Large intestine (tissue), 3 donors: ENCODE data around the gene TBC1D17. TPM values are rescaled to one million over a fixed set of nuclear protein-coding genes. Genes with fewer than 3 reads are reported as not detected.
A peak's percentile ranks its signal among the peaks of the same experiment; 100 is the strongest.

Experiments
- DNase-seq, 2 donors: peaks; one replicate each; pipeline versions ENCODE4 v3.0.0 to v3.0.0-alpha.2; 2013
- H3K27ac ChIP-seq: one replicate; pipeline ENCODE4 v1.5.1; 2013; ENCODE audit warnings: low read length
- H3K27me3 ChIP-seq: 2 replicates; pipeline ENCODE4 v1.6.1; 2013; ENCODE audit warnings: low read length; ENCODE audit not compliant: control insufficient read depth, insufficient read depth
- H3K36me3 ChIP-seq: 2 replicates; pipeline ENCODE4 v1.6.1; 2013; ENCODE audit warnings: low read length; ENCODE audit not compliant: control insufficient read depth, insufficient read depth
- H3K4me1 ChIP-seq: one replicate; pipeline ENCODE4 v1.6.1; 2013; ENCODE audit warnings: low read length; ENCODE audit not compliant: control insufficient read depth, insufficient read depth
- H3K4me3 ChIP-seq: one replicate; pipeline ENCODE4 v1.5.1; 2013; ENCODE audit warnings: low read length
- H3K9me3 ChIP-seq: one replicate; pipeline ENCODE4 v1.6.1; 2013; ENCODE audit warnings: mild to moderate bottlenecking, low read depth, low read length, moderate library complexity; ENCODE audit not compliant: control insufficient read depth
- WGBS: methylation state at CpG from one replicate; pipeline ENCODE4 v1.1.5; 2013; ENCODE audit warnings: low lambda C conversion rate; ENCODE audit not compliant: insufficient coverage; 5-methylcytosine and 5-hydroxymethylcytosine counted together
- polyA plus RNA-seq: library from polyadenylated mRNA; unstranded; fragments of 120-200 nt; gene quantifications from one replicate; pipeline ENCODE4 v1.2.1, GENCODE V29; 2013

The TBC1D17 gene
- polyA plus RNA-seq, 1 donor, result 31.6 TPM

DNA sequence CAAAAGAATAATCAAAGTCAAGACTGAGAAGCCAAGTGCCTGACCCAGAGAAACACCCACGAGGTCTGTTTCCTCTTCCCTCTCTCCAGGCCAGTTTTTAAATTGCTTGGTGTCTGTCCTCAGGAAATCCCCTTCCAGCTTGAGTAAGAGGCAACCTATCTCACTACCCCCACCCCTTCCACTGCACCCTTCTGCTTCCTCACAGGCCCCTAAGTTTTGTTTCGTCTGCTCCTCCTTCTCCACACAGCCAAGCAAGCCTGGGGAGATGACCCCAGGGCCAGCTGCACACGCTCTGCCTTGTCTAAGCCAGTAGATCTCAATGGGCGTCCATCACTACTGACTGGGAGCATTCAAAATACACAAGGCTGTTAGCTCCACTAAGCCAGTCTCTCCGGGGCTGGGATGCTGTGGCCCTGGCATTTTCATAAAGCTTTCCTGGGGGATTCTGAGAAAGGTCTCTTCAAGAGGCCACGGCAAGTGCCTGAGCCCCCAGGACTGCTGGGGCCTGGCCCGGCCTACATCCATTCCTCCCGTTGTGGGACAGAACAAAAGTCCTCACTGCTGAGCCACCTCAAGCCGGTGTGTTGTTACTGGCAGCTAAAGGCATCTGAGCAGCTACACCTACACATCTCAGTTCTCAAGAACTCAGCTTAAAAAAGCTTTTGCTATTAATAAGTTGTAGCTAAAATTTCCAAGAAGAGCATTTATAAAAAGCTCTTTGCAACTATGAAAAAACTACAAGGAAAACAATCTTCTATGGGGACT is 34.1 kb downstream of the TBC1D17 start:
- no peak overlapping the region for H3K27ac ChIP-seq
- no peak for DNase-seq
- no peaks in the 10 kb centered on the region for H3K9me3 ChIP-seq
- H3K4me1 ChIP-seq, result peaks cover 6% of the 10 kb centered on the region
- no CpG with 5 or more reads among the region's 9 CpGs for WGBS
- H3K36me3 ChIP-seq, result peaks cover 59% of the 10 kb centered on the region
- no peaks in the 10 kb centered on the region for H3K27me3 ChIP-seq
- H3K4me3 ChIP-seq, result no peak overlapping the region

- H3K4me3 ChIP-seq, result no peak overlapping the region
- H3K27me3 ChIP-seq, result no peaks in the 10 kb centered on the region
- no peaks in the 10 kb centered on the region for H3K9me3 ChIP-seq
- H3K27ac ChIP-seq, result no peak overlapping the region
- peak in 1 of 2 donors; percentile 43 for DNase-seq
- no CpG with 5 or more reads among the region's 21 CpGs for WGBS
- peaks cover 57% of the 10 kb centered on the region for H3K36me3 ChIP-seq
- H3K4me1 ChIP-seq, result peaks cover 6% of the 10 kb centered on the region
Observed at GRCh38 chr19:49912965-49913685, 35.6 kb downstream of the TBC1D17 start.

GRCh38 chr19:49913720-49914119 is 36.2 kb downstream of the TBC1D17 start:
- no CpG with 5 or more reads among the region's 10 CpGs for WGBS
- H3K9me3 ChIP-seq, result no peaks in the 10 kb centered on the region
- peaks cover 6% of the 10 kb centered on the region for H3K4me1 ChIP-seq
- H3K4me3 ChIP-seq, result no peak overlapping the region
- peaks cover 56% of the 10 kb centered on the region for H3K36me3 ChIP-seq
- H3K27ac ChIP-seq, result no peak overlapping the region
- no peak for DNase-seq
- no peaks in the 10 kb centered on the region for H3K27me3 ChIP-seq

DNA sequence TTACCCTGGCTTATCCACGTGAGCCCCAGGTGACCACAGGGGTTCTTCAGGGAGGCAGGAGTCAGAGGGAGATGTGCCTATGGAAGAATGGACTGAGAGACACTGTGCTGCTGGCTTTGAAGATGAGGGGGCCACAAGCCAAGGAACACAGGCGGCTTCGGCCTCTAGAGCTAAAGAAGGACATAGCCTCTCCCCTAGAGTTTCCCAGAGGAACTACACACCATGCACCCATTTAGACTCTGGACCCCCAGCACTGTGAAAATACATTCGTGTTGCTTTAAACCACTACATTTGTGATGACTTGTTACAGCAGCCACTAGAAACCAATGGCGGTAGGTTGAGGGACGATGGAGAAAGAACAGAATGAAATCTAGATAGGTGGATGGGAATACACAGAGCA is 37.8 kb downstream of the TBC1D17 start:
- H3K27me3 ChIP-seq, result no peaks in the 10 kb centered on the region
- peaks cover 6% of the 10 kb centered on the region for H3K4me1 ChIP-seq
- H3K9me3 ChIP-seq, result no peaks in the 10 kb centered on the region
- 100% methylated on average over 3 of the region's 6 CpGs for WGBS
- H3K27ac ChIP-seq, result no peak overlapping the region
- H3K36me3 ChIP-seq, result peaks cover 51% of the 10 kb centered on the region
- no peak for DNase-seq
- no peak overlapping the region for H3K4me3 ChIP-seq

GRCh38 chr19:49916839-49917733 is 39.6 kb downstream of the TBC1D17 start:
- Histone ChIP-seq H3K9me3 (no peaks in the 10 kb centered on the region), H3K36me3 (peaks cover 62% of the 10 kb centered on the region), H3K27ac (no peak overlapping the region), H3K4me1 (peaks cover 6% of the 10 kb centered on the region), H3K4me3 (no peak overlapping the region), H3K27me3 (no peaks in the 10 kb centered on the region)
- DNase-seq, result no peak
- WGBS, result 94% methylated on average over 3 of the region's 21 CpGs

GRCh38 chr19:49918089-49918488 is 40.6 kb downstream of the TBC1D17 start:
- peaks cover 3% of the 10 kb centered on the region for H3K4me1 ChIP-seq
- no peaks in the 10 kb centered on the region for H3K27me3 ChIP-seq
- H3K9me3 ChIP-seq, result no peaks in the 10 kb centered on the region
- H3K27ac ChIP-seq, result no peak overlapping the region
- no CpG with 5 or more reads among the region's 8 CpGs for whole genome bisulfite sequencing
- peaks cover 64% of the 10 kb centered on the region for H3K36me3 ChIP-seq
- H3K4me3 ChIP-seq, result no peak overlapping the region
- no peak for DNase-seq

DNA sequence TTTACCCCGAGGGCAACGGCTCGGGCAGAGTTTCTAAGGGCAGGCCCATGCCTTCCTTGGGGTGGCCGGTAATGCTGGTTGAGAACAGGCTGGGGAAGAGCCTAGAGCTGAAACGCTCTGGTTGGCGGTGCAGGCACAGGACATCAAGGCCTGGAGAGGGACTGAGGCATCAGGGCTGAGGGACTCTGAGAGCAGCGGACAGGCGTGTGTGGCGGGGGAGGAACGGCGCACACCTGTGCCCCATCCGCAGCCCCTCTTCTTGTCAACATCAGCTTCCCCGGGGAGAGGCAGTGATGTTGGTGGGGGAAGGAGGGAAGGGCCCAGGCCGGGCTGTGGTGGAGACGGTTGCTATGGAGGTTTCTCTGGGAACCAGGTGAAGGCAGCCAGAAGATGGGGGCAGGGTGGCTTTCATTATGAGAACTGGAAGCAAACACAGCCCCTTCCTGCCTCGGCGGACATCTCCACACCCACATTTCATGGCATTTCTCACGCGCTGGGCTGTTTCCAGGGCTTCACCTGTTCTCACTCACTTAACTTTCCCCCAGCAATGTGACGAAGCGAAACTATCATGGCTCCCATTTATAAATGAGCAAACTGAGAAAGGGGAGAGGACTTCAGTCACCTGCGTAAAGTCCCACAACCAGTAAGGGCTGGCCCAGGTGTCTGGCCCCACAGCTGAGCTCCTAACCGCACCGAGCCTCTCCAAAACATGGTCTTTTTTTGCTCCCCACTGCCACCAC is 43.3 kb downstream of the TBC1D17 start:
- DNase-seq, result no peak
- no peaks in the 10 kb centered on the region for H3K9me3 ChIP-seq
- no CpG with 5 or more reads among the region's 24 CpGs for WGBS
- no peak overlapping the region for H3K4me3 ChIP-seq
- H3K27me3 ChIP-seq, result no peaks in the 10 kb centered on the region
- peaks cover 67% of the 10 kb centered on the region for H3K36me3 ChIP-seq
- H3K4me1 ChIP-seq, result no peaks in the 10 kb centered on the region
- no peak overlapping the region for H3K27ac ChIP-seq

- Histone ChIP-seq H3K36me3 (peaks cover 70% of the 10 kb centered on the region), H3K9me3 (no peaks in the 10 kb centered on the region), H3K4me1 (no peaks in the 10 kb centered on the region), H3K27ac (no peak overlapping the region), H3K27me3 (no peaks in the 10 kb centered on the region), H3K4me3 (no peak overlapping the region)
- DNase-seq, result no peak
- no CpG with 5 or more reads among the region's 22 CpGs for WGBS
Observed at GRCh38 chr19:49921871-49922795, 44.6 kb downstream of the TBC1D17 start.
